Stimulated activated CD4-positive, alpha-beta T cell treated with anti-CD3 and anti-CD28 coated beads, Interleukin-1b, Interleukin-23, amount 100 ng/mL, for 4 hours (primary cell): ENCODE data around the gene CPM.
A peak's percentile ranks its signal among the peaks of the same experiment; 100 is the strongest.

Source experiments
- DNase-seq, 2 donors: peaks; one replicate each; pipeline ENCODE4 v3.0.0-alpha.2; 2020; ENCODE audit warnings: low read depth in 2 of 2

Gene CPM

DNA sequence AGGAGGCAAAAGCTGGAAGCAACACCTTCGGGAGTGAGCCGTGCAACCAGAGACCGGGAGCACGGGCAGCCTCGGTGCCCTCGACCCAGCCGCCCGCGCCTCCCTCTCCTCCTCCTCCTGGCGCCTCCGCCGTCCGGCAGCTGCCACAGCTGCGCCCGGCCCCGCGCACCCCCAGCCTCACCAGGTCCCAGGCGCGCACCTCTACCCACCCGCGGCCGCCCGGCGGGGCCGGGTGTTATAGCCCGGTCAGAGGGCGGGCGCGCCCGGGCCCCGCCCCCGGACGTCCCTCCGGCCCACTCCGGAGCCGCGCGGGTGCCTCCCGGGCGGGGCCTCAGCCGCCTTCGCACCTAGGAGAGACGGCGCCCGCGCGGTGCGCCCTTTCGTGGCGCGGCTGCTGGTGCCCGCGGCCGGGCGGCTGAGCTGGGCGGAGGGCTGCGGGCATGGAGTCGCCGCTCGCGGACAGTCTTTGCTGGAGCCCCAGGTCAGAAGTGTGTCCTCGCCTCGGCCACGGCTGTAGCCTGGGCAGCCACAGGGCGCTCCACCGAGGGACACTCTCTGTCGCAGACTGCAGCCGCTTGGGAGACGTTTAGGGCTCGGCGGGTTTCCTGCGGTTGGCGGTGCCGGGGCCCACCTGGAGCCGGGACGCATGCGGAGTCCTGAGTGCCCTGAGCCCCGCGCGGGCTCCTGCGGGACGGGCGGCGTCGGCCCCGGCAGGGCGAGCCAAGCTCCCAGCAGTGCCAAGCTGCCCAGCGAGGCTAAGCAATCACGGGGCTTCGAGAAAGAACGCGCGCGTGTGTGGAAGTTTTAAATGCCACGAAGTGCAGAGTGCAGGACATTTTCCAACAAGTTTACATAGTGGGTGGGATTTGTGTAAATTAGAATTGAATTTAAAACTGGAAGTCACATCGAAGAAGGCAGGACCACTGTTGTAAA lies at the start of gene CPM:
TSS of gene CPM (minus strand) at position 211 of the 933 bp plus-strand sequence. CDS start 334 bp downstream, outside the sequence.
- peak; percentile 52 to 74 for DNase-seq

DNA sequence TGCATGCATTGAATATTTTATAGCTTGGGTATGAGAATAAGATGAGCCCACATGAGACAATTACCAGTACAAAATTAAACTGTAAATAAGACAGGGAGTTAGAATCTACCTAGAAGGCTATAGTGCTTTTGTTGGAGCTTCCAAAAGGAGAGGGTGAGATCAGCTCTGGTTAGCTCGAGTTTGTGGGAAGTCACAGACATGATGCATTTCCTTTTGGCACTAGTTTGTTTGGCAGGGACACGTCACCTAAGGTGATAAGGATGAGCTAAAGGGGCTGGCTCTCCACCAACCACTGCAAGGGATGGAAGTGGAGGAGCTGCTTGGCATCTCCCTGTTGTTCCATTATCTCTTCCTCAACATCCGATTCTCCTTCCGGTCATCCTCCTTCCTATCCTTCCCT lies 48.5 kb upstream of the CPM start:
- no peak for DNase-seq

- DNase-seq = no peak
Observed at GRCh38 chr12:68980476-68981212, 47.7 kb upstream of the CPM start.

- DNase-seq = no peak
Observed at GRCh38 chr12:68978678-68979077, 45.7 kb upstream of the CPM start.

- no peak for DNase-seq
Observed at GRCh38 chr12:68977909-68978610, 45.1 kb upstream of the CPM start.

DNA sequence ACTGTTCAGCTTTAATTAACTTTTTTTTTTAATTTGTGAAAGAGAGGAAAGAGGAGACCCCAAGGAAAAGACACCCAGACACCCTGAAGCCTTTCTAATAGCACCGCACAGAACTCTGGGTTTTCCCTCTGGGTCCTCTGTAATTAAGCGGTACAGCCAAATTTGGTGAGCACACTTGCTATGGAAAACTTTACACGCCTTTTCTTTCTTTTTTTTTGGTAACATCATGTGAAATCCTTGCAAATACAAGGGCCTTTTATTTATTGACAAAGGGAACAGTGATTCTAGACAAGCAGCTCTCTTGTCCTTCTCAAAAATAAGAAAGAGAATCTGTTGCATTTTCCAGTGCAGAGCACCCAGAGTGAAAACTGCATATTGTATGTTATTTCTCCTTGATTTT lies 44.4 kb upstream of the CPM start:
- no peak for DNase-seq

- DNase-seq = no peak
Observed at GRCh38 chr12:68976395-68976841, 43.4 kb upstream of the CPM start.

DNA sequence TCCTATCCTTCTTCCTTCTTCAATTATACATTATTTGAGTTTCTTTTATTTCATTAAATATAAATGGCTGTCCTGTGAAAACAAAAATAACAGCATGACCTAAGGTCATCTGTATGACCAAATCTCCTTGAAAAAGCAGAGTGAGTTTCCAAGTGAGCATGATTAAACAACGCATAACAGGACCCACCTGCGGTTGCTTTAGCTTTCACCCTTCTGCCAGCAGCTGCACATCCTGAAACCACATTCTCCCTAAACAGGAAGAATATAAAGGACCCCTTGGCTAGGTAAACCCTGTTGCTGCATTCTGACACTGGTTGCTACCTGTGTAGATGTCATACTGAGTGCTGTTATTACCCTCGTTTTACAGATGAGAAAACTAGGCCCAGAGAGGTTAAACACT lies 42.8 kb upstream of the CPM start:
- no peak for DNase-seq

DNA sequence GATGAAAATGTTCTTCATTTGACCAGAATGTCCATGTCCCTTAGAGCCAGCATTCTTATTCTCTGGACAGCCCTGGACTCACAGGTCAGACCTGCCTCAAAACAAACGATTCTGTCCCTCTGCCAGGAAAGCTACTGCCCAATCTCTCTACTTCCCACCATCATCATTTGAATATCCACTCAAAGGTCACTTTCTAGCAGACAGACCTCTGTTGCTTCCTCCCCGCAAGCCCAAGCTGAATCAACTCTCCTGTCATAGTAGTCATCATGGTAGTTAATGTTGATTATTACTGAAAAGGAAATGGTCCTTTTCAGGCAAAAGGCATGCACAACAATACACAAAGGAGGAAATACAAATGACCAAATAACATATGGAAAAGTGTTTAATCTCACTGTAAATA lies 39.6 kb upstream of the CPM start:
- DNase-seq = no peak

GRCh38 chr12:68971404-68971803 lies 38.4 kb upstream of the CPM start:
- no peak for DNase-seq

DNA sequence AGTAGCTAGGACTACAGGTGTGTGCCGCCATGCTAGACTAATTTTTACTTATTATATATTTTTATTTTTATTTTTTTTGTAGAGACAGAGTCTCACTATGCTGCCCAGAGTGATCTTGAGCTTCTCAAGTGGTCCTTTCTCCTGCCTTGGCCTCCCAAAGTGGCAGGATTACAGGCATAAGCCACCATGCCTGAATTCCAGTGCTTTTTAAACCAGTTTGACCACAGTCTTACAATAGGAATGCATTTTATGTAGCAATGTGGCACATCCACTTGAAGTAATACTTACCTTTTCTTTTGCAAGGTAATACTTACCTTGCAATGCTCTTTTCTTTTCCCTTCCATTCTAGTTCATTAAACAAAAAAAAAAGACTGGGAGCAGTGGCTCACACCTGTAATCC lies 38.0 kb upstream of the CPM start:
- DNase-seq = no peak

DNA sequence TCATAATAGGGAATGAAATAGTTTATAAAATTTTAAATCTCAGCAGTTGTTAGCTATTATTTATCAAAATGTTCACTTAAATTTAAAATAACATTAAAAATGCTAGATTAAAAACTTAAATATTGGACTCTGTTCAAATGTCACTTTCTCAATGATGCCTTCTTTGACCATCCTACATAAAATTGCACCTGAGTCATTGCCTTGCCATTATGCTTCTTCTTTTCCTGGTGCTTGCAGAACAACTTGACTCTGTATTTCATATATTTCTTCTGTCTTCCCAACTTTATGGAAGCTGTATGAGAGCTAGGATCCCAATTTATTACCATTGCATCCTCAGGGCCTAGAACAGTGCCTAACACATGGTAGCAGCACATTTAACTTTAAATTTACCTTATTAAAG lies 37.3 kb upstream of the CPM start:
- no peak for DNase-seq

DNA sequence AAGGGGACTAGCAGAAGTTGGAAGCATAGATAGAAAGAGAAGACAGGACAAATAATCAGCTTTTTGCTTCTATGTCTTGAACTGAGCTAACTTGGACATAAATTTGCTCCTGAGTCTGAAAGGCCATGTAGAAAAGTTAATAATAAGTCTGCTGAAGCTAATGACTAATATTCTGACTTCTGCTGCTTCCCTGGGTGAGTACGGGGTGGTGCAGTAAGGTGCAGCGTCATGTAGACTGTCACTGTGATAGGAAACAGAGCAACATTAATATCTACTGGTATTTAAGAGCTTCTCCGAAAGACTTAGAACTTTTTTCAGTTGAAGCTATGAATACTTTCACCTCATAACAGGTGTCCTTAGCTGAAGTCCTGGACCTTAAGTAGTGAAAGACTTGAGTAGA lies 34.1 kb upstream of the CPM start:
- no peak for DNase-seq

DNA sequence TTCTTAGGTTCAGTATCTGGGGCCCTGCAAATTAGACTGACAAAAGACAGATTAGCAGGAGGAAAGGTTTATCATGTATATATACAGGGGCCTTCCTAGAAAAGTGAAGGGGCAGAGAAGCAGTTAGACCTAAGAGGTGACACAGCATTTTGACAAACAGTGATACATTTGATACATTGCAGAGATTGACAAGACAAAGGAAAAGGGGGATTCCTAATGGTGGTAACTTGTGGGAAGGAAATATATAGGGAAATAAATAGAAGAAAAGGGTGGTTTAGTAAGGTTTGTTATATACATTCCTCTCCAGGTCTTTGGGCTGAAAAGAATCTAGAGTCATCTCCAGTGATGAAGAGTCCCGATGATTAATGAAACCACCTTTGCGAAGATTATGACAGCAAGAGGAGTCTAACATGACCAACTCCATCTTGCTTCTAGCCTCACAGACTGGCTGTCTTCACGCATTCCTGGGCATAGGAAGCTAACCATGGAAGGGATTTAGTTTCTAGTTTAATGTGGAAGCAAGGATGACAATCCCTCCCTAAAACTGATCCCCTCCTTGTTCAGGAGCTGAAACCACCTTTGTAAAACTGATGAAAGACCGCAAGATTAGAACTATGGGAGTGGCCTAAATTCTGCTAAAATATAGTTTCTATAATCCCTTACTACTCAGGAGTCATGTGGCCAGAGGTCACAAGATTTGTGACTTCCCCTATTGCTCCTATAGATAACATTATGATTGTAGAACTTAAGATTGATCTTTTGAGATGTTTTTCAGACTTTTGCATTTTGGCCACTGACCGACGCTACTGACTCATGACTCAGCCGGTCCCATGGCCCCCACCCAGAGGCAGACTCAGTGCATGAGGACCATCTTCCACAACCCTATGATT lies 31.1 kb upstream of the CPM start:
- no peak for DNase-seq

- no peak for DNase-seq
Observed at GRCh38 chr12:68962877-68963855, 30.2 kb upstream of the CPM start.

DNA sequence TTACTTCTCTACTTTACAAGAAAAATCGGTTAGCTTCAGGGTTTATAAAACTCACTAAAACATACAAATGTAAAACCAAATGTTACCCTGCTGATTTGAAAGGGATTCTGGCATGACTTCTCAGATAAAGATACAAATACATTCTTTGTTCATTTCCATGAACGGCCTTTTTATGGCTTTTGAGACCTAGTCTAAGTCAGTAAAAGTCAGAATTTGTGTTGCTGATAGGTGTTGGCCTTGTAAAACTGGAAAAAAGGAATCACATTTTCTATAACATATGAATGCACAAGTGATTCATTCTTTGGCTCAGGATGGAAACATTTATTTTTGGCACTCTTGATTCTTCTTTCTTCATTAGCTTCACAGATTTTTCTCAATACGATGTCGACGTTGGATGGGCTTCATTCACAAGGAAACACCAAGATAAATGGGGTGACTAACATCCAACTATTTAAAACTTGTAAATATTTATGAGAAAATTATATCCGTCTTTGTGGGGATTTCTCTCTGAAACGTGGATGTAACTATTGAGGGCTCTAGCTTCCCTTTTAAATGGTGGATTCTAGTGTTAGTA lies 27.0 kb upstream of the CPM start:
- DNase-seq = no peak

DNA sequence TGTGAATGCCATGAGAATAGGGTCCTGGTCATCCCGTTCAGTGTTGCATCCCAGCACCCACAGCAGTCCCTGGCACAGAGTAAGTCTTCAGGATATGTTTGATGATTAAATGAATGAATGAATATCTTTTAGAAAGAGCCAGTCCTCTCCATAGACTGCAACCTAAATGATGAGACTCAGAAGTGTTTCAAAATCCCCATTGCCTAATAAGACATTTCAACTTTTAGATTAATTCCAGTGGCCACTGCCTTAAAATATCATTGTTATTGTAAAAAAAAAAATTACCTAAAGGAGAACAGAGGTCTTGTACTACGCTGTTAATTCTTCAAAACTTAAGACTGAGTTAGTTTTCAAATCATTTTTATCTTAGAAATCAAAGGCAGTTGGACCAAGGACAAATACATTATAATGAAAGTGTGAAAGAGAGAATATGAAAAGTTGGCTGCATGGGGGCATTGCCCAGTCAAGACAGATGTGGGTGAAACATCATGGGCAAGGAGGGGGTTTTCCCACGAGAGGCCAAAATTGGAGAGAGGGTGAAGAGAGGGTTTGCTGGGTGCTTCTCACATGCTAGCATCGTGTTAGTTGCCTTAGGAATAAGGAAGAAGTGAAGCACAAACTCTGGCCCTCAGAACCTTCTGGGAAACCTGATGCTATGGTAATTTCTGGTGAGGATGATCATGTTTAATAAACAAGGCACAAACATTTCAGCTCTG lies 26.3 kb upstream of the CPM start:
- no peak for DNase-seq

GRCh38 chr12:68958322-68958721 lies 25.4 kb upstream of the CPM start:
- peak in 1 of 2 donors; percentile 7 for DNase-seq

DNA sequence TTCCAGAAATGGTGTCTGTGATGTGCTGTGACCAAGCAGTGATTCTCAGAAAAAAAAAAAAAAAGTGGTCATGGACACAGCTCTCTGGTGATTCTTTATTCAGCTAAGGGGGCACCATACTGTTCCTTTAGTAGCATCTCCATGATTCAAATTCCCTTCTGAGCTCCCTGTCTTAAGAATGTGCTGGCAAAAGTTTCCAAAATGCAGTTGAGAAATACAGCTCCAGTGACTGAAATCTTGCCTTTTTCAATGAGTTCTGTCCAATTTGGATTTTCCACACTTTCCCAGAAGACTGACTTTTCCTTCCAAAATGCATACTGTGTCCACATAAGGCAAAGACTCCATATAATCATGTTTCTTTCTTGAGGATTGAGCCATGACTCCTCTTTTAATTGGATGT lies 24.3 kb upstream of the CPM start:
- no peak for DNase-seq
